HG03342 (cell line): ENCODE measurements around the gene ARPC2.
"Not testable (repeated sequence)": the region's sequence is repeated elsewhere in the genome, so short reads cannot be mapped to it uniquely, and the experiment has no call there.

Experiments
- ATAC-seq: cut with Tn5 transposase; IDR thresholded peaks from one replicate; pipeline ENCODE4 v1.9.1; 2021; ENCODE audit warnings: mild to moderate bottlenecking, moderate library complexity; ENCODE audit not compliant: unreplicated experiment

ARPC2 gene

DNA sequence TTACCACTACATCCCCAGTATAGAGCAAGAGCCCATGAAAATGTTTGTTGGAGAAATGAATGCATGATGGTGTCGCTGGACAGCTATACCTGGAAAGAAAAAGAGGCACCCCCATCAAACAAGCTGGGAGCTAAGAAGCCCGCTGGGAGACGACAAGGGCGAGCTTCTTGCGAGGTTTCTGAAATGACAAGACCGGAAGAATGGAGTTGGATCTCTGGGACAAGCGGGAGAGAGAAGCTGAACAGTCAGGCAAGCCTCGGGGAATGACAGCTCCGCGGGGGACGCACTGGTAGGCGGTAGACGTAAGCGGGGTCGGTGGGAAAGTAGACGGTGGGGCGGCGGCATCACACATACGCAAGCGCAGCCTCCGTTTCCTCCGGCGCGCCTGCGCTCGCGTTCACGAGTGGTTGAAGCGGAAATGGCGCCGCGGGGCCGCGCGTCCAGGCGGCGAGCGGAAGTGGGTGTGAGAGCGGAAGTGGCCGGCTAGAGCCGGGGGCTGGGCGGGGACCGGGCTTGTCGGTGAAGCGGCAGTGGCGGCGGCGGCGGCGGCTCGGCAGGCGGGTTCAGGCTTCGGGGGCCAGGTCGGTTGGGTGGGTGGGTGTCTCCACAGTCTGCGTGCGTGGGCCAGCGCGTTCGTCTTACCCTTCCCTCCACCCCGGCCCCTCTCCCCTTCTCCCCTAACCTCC is at the start of gene ARPC2:
Gene ARPC2 (plus strand): TSS at position 516 of the 686 bp plus-strand sequence. CDS start 282 bp downstream, outside the sequence.
- ATAC-seq: peak; percentile 70

DNA sequence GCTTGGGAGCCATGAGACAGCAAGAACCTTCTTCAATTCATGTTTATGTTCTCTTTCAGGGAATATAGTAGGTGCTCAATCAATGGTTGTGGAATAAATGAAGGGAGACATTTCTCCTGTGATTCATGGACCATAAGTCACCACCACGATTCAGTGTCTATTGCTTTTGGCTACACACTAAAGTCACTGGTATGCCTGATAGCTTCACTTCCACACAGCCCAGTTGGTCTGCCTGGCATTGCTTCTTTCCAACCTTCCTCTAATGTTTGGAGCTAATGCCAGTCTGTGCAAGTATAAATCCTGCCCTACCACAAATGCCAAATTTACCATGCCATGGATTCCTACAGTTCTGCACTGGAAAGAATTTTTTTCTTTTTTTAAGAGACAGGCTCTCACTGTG is 49.0 kb upstream of the ARPC2 start:
- ATAC-seq: no peak

DNA sequence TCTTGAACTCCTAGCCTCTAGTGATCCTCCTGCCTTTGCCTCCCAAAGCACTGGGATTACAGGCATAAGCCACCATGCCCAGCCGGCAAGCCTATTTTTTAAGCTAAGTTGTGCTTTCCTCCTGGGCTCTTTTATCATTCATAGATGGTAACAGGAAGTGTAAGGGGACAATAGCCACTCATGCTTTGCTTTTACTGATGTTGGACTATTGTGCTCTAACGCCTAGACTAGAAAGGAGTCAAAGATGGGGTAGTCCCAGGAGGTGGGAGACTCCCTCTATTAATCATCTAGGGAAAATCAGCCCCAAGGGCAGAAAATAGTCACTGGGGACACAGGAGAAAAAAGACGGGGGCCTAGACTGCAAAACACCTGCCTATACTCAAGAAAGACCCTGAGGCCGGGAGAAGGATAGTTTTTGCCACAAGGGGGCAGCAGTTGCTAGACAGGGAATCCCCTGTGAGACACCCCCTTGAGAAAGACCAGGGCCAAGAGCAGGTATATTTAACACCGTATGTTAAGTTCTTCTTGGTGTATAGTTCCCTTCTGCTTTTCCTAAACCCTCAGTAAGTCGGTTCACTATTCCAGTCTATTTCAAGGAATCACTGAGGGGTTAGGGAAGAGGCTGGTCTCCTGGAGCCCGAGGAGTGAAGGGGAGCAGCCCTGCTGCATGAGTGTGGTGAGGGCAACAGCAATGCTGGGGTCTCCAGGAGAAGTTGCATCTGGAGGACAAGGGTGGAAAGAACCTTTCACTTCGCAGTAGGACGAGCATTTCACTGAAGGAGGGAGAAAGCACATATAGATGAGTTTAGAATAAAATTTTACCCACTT is 48.1 kb upstream of the ARPC2 start:
- ATAC-seq: peak; percentile 64

DNA sequence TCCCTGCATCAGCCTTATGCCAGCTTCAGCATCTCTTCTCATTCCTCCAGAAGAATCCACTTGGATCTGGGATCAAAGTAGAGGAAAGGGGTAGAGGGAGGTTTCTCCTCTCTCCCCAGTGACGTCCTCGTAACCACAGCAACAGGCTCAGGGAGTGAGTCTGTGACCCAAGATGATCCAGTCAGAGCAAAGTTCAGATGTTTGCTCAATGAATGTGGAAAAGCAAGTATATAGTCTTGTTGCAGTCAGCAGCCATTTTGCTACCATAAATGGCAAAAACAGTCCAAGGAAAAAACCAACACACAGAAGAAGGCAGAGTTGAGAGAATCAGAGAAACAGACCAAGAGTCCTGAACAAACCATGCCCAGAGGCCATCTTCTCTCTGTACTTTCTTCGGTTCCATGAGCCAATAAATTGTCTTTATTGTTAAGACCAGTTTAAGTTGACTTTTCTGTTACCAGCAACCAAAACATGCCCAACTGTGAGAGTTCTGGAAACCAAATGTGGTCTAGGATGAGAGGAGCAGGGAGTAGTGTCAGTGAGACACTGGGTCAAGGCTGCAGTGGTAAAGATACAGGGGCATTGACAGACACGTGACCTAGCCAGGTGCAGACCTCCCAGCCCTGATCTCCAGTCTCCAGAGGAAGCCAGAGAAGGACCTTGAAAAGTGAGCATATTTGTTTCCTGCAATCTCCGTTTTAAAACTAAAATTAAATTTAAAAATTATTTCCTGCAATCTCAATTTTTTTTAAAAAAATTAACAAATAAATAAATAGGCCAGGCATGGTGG is 47.0 kb upstream of the ARPC2 start:
- no peak for ATAC-seq

DNA sequence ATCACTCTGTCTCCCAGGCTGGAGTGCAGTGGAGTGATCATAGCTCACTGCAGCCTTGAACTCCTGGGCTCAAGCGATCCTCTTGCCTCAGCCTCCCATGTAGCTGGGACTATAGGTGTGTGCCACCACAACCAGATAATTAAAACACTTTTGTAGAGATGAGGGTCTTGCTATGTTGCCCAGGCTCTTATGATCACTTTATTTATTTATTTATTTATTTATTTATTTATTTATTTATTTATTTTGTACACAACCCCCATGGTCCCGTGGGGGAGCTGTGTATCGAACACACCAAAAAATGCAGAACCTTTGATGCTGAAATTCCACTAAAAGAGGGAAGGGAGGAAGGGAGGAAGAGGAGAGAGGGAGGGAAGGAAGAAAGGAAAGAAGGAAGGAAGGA is 45.2 kb upstream of the ARPC2 start:
- ATAC-seq: not testable (repeated sequence)

DNA sequence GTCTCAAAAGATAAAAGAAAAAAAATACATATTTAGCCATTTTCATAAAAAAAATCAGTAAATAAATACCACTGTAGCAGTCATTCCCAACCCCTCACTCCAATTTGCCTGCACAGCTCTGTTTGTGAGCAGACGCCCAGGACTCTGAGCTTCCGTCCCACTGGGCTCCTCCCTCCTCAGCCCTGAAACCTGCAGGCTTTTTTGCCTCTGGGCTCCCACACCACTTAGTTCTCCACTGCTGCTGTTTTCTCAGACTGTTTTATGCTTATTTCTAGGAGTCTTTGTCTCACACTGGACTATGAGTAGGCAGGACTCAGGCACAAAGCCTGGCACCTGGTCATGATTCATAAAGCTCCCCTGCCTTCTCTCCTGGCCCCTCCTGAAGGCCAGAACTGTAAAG is 44.1 kb upstream of the ARPC2 start:
- ATAC-seq: no peak

DNA sequence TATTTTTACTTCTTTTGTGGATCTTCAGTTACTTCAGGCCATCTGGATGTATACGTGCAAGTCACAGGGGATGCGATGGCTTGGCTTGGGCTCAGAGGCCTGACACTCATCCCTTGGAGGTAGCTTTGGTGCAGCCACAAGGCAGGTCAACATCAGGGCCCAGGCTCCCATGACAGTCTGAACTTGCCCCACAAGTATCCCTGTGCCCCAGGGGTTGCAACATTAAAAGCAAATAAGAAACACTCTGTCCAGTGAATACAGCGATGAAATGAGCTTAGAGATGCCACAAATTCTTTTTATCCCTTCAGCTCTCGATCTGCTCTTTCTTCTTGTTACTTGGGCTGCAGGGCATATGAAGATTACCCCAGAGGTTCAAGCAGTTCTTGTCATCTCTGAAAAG is 37.2 kb upstream of the ARPC2 start:
- ATAC-seq: no peak

DNA sequence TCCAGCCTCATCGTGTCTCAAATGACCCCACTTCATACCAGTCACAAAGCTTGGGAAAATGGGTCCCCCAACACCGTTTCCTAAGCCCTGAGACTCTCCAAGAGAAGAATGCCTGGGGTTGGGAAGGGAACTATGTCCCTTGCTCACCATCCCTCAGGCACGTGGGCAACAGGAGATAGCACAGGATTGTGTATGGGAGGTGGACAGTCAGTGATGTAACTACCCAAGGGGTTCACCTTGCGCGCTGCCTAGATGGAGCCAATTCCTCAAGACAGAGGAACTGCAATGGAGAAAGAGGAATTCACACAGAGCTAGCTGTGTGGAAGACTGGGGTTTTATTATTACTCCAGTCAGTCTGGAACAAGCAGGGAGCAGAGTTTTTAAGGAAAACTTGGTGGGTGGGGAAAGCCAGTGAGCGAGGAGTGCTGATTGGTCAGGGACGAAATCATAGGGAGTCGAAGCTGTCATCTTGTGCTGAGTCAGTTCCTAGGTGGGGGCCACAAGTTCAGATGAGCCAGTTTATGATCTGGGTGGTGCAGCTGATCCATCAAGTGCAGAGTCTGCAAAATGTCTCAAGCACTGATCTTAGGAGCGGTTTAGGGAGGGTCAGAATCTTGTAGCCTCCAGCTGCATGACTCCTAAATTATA is 36.4 kb upstream of the ARPC2 start:
- ATAC-seq: no peak

DNA sequence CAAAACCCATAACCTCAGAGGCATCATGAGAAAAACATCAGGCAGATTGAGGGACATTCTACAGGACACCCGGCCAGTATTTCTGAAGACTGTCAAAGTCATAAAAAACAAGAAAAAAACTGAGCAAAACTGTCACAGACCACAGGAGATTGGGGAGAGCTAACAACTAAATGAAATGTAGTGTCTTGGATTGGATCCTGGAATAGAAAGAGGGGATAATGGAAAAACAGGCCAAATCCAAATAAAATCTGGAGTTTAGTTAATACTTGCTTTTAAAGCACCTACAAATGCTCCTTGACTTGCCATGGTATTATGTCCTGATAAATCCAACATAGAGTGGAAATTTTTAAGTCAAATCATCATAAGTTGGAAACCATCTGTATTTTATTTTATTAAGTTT is 32.7 kb upstream of the ARPC2 start:
- no peak for ATAC-seq

DNA sequence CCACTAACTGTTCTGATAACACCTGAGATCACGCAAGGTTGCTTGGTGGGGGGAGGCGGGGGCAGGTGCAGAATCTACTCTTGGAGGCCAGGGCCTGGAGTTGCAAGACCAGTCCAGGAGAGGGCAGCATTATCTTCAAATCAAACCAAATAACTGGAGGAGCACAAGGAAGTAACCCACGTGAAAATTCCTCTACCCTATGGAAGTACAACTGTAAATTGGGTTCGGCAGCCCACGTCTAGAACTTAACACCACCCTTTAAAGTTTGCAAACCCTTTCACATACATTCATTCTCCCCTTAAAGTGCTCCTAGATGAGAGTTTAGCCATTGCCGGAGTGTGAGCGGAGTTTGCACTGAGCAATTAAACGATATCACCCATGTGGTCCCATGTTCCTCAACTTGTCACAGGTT is 30.6 kb upstream of the ARPC2 start:
- ATAC-seq: no peak

DNA sequence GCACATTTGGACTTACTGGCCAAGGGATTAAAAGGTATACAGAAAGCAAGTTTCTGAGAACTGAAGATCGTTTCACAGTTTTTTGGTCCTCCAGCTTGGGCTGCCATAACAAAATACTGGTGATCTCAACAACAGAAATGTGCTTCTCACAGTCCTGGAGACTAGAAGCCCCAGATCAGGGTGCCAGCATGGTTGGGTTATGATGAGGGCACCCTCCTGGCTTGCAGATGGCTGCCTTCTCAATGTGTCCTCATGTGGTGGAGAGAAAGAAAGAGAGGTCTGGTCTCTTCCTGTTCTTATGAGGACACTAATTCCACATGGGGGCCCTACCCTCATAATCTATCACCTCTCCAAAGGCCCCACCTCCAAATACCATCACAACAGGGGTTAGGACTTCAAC is 30.1 kb upstream of the ARPC2 start:
- no peak for ATAC-seq

DNA sequence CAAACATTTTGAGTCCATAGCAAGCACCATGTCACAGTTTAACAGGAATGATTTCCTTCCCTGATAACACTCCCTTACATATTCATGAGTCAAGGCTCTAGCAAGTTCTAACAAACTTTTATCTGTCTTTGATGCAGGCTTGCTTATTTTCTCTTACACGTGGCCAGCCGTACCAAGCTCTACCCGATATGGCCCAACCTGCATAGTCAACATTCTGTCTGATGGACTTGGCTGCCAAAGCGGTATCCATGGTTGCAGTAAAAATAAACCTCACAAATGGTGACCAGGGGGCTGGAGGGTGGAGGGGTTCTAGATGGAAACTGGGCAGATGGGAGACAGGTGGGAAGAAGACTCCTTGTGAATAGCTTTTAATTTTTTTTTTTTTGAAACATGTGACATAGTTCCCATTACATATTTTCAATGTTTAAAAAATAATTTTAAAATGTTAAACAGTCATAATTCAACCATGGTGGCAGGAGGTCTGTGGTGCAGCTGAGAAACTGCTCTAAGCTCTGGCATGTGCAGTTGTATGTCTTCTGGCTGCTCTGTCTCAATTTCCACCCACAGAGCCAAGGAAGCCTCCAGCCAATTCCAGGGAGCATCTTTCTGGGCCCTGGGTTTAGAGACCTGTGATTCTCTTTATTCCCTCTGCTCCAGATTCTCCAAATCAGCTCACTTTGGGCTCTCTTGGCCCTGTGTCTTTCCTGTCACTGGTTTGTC is 29.5 kb upstream of the ARPC2 start:
- no peak for ATAC-seq

DNA sequence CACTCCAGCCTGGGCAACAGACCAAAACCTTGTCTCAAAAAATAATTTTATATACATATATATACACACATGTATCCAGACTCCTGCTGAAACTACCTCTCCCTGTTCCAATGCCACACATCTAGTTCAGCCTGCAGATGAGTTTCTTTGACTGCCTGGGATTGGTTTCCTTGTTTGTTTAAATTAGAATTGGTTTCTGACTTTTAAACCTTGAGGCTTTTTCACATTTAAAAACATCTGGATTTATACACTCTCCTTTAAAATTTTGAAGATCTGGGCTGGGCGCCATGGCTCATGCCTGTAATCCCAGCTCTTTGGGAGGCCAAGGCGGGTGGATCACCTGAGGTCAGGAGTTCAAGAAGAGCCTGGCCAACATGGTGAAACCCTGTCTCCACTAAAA is 28.5 kb upstream of the ARPC2 start:
- ATAC-seq: no peak

DNA sequence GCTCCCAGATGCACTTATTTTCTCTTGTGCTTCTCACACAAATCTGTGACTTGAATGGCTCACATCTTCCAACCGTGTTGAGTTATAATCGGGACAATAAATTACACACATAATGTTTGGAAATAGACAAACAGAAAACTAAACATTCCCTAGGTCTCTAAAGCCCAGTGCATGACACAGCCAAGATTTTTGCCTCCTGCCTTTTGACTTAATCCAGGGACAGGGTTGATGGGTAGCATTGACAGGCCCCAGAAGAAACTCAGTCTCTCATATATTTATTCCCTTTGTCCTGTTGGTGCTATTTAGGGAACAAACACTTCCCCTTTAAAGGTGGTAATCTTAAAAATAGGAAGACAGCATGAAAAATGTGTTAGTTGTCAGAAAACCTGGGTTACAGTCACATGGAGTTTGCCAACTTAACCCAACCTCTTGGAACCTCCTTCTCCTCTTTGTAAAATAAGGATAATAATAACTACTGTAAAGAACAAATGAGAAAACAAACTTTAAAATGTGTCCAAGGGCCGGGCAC is 24.0 kb upstream of the ARPC2 start:
- ATAC-seq: no peak

DNA sequence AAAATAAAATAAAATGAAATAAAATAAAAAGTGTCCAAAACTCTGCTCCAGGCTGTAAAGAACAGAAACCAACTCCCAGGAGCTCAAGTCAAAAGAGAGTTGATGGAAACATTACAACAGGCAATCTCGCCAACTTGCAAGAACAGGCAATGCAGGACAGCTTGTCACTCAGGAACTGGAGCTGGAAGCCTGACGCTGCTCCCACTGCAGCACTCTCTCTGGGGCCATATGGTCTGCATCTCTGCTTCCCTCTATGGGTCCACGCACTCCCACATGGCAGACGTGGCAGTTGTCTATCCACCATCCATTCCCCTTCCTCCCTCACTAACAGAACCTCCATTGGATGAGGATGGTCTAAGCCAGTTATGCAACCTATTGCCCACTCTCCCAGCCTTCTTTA is 23.3 kb upstream of the ARPC2 start:
- no peak for ATAC-seq

DNA sequence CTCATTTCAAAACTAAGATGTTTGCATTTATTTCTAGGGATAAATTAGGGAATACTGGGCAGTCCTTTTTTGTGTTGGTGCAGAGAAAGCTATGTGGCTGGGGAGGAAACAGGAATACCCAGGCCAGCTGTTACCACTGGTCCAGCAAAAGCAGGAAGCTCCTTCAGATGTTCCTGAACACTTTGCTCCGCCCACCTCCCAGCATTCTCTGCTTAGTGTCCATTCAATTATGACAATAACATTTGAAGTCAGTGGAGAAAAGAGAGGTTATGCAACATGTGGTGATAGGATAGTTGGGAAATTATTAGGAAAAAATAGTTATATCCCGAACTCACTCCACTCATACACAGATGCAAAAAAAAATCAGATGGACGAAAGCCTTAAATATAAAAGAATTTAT is 22.1 kb upstream of the ARPC2 start:
- ATAC-seq: no peak

DNA sequence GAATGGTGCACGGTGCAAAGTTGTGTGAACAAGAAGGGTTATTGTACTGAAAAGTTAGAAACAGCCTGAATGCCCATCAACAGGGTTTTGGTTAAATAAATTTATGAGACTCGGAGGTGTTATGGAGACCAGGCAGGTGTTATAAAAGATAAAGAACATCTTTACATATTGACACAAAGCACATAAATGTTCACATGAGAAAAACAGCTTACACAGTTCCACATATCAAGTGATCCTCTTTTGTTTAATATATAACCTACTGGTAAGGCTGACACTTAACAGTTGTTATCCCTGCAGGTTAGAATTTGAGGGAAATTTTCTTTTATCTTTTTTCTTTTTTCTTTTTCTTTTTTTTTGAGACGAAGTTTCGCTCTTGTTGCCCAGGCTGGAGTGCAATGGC is 20.0 kb upstream of the ARPC2 start:
- no peak for ATAC-seq

DNA sequence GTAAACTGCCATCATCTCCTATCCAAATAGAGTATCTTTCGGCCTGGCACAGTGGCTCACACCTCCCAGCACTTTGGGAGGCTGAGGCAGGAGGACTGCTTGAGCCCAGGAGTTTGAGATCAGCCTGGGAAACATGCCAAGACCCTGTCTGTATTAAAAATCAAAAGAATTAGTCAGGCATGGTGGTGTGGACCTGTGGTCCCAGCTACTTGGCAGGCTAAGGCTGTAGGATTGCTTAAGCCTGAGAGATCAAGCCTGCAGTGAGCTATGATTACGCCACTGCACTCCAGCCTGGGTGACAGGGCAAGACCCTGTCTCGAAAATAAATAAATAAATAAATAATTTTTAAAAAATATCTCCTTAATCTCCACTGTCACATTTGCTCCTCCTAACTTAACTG is 14.7 kb upstream of the ARPC2 start:
- no peak for ATAC-seq

DNA sequence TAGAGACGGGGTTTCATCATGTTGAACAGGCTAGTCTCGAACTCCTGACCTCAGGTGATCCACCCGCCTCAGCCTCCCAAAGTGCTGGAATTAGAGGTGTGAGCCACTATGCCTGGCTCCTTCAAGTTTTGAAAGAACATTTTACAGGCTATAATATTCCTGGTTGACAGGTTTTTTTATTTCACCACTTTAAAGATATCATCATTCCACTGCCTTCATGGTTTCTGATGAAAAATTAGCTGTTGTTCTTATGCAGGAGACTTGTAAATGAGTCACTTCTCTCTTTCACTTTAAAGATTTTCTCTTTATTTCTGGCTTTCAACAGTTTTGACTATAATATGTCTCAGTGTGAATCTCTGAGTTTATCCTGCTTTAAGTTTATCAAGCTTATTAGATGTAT is 7.9 kb upstream of the ARPC2 start:
- no peak for ATAC-seq

DNA sequence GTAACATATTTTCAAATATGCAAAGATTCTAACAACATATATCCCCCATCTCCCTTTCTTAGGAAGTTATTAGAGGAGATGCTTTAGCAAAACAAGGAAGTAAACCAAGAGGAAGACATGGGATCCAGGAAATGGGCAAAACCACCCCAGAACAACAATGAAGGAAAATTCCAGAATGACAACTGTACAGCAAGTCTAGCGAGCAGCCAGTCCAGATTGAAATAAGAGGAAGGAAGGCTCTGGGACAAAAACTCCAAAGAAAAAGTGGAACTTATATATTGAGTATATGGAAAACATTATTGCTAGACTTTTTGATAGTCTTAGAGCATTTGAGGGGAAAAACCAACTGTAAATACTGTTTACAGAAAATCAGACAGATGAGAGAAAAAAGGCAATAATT is 2.9 kb upstream of the ARPC2 start:
- ATAC-seq: no peak
